SKM-1 (cell line): ENCODE results near the gene SH3TC2.
"Not testable (repeated sequence)": the region's sequence is repeated elsewhere in the genome, so short reads cannot be mapped to it uniquely, and the experiment has no call there.

Source experiments
- DNase-seq: peaks from one replicate; lab custom pipeline; 2025; ENCODE audit not compliant: unreplicated experiment; lab: John Stamatoyannopoulos, UW

Gene SH3TC2

GRCh38 chr5:149063017-149063687, at the start of gene SH3TC2:
Gene SH3TC2, minus strand, starts transcription at chr5:149063062. Its CDS starts 40 bp downstream, at chr5:149063022.
- no peak for DNase-seq

- no peak for DNase-seq
These were observed 47.5 kb upstream of the SH3TC2 start for GRCh38 chr5:149110406-149110805.

- DNase-seq = no peak
These were observed 45.9 kb upstream of the SH3TC2 start for GRCh38 chr5:149108651-149109280.

- DNase-seq = no peak
These were observed 37.5 kb upstream of the SH3TC2 start for GRCh38 chr5:149100331-149100730.

- DNase-seq = no peak
These were observed 37.1 kb upstream of the SH3TC2 start for GRCh38 chr5:149099920-149100319.

GRCh38 chr5:149094996-149095395, 32.1 kb upstream of the SH3TC2 start:
- no peak for DNase-seq

- no peak for DNase-seq
These were observed 30.8 kb upstream of the SH3TC2 start for GRCh38 chr5:149093625-149094024.

- no peak for DNase-seq
These were observed 26.9 kb upstream of the SH3TC2 start for GRCh38 chr5:149089796-149090195.

GRCh38 chr5:149088686-149089085, 25.8 kb upstream of the SH3TC2 start:
- DNase-seq = no peak

- no peak for DNase-seq
These were observed 21.0 kb upstream of the SH3TC2 start for GRCh38 chr5:149083846-149084245.

GRCh38 chr5:149082271-149082670, 19.4 kb upstream of the SH3TC2 start:
- DNase-seq = no peak

GRCh38 chr5:149080294-149080693, 17.4 kb upstream of the SH3TC2 start:
- no peak for DNase-seq

GRCh38 chr5:149079883-149080282, 17.0 kb upstream of the SH3TC2 start:
- no peak for DNase-seq

GRCh38 chr5:149074071-149074470, 11.2 kb upstream of the SH3TC2 start:
- not testable (repeated sequence) for DNase-seq

GRCh38 chr5:149073213-149073612, 10.4 kb upstream of the SH3TC2 start:
- no peak for DNase-seq

GRCh38 chr5:149072791-149073190, 9.9 kb upstream of the SH3TC2 start:
- DNase-seq = no peak

GRCh38 chr5:149072376-149072775, 9.5 kb upstream of the SH3TC2 start:
- no peak for DNase-seq

GRCh38 chr5:149071756-149072155, 8.9 kb upstream of the SH3TC2 start:
- no peak for DNase-seq

GRCh38 chr5:149071216-149071615, 8.4 kb upstream of the SH3TC2 start:
- DNase-seq = no peak

GRCh38 chr5:149069711-149070110, 6.8 kb upstream of the SH3TC2 start:
- no peak for DNase-seq

- no peak for DNase-seq
These were observed 1.1 kb upstream of the SH3TC2 start for GRCh38 chr5:149063896-149064478.

GRCh38 chr5:149062371-149063016, 368 bp downstream of the SH3TC2 start:
- DNase-seq = no peak
